Endodermal cell (in vitro differentiated cells): ENCODE measurements around the gene MAP4K4. TPM values are rescaled to one million over a fixed set of nuclear protein-coding genes. Genes with fewer than 3 reads are reported as not detected.

Experiments used
- DNase-seq: peaks from one replicate; pipeline ENCODE4 v3.0.0-alpha.2; 2017
- H3K27ac ChIP-seq: 2 replicates; pipeline ENCODE4 v1.5.1; 2013; ENCODE audit warnings: mild to moderate bottlenecking, low read depth, low read length, moderate library complexity
- H3K27me3 ChIP-seq: 2 replicates; pipeline ENCODE4 v1.6.1; 2013; ENCODE audit warnings: mild to moderate bottlenecking, low read length, moderate library complexity; ENCODE audit not compliant: insufficient read depth, control insufficient read depth, poor library complexity, severe bottlenecking
- H3K36me3 ChIP-seq: 2 replicates; pipeline ENCODE4 v1.7.0; 2013; ENCODE audit warnings: mild to moderate bottlenecking, low read length, moderate library complexity; ENCODE audit not compliant: control insufficient read depth, insufficient read depth
- H3K4me1 ChIP-seq: one replicate; pipeline ENCODE4 v1.7.0; 2013; ENCODE audit warnings: low read length; ENCODE audit not compliant: control insufficient read depth, insufficient read depth
- H3K4me3 ChIP-seq: 2 replicates; pipeline ENCODE4 v1.5.1; 2013; ENCODE audit warnings: mild to moderate bottlenecking, low read length, moderate library complexity
- H3K9ac ChIP-seq: 2 replicates; pipeline ENCODE4 v1.6.1; 2013; ENCODE audit warnings: mild to moderate bottlenecking, low read length, moderate library complexity; ENCODE audit not compliant: poor library complexity, severe bottlenecking; ENCODE audit errors: extremely low read depth
- H3K9me3 ChIP-seq: 2 replicates; pipeline ENCODE4 v1.6.1; 2013; ENCODE audit warnings: mild to moderate bottlenecking, low read length, moderate library complexity; ENCODE audit not compliant: control insufficient read depth
- H3K27ac Mint-ChIP-seq: 2 replicates; pipeline ENCODE4 v1.8.0; 2020; ENCODE audit warnings: mixed read lengths
- H3K27me3 Mint-ChIP-seq: 2 replicates; pipeline ENCODE4 v1.8.0; 2021; ENCODE audit warnings: mild to moderate bottlenecking, mixed read lengths; ENCODE audit not compliant: insufficient read depth
- H3K36me3 Mint-ChIP-seq: 2 replicates; pipeline ENCODE4 v1.8.0; 2020; ENCODE audit warnings: low read depth, mixed read lengths
- H3K4me1 Mint-ChIP-seq: 2 replicates; pipeline ENCODE4 v1.8.0; 2020; ENCODE audit warnings: mixed read lengths
- H3K4me3 Mint-ChIP-seq: 2 replicates; pipeline ENCODE4 v1.8.0; 2020; ENCODE audit warnings: mild to moderate bottlenecking, moderate library complexity, mixed read lengths
- H3K9me3 Mint-ChIP-seq: 2 replicates; pipeline ENCODE4 v1.8.0; 2020; ENCODE audit warnings: mild to moderate bottlenecking, mixed read lengths
- CTCF ChIP-seq: fragments of 200-600 bp; sonication (generic); conservative IDR thresholded peaks from 2 replicates; pipeline ENCODE4 v1.5.0; 2021; ENCODE audit warnings: antibody characterized with exemption, mild to moderate bottlenecking
- WGBS, 2 experiments: methylation state at CpG; one replicate each; pipeline versions ENCODE4 v1.1.5 to v1.1.7; 2013; ENCODE audit warnings: missing lambda C conversion rate in 2 of 2, mixed read lengths in 1 of 2; ENCODE audit not compliant: insufficient coverage in 1 of 2, insufficient read length in 1 of 2; 5-methylcytosine and 5-hydroxymethylcytosine counted together
- total RNA-seq, 2 donors: library from RNA; stranded (reverse); fragmentation: NEBNext Ultra II Directional in 1 of 2; extraction: Animal tissue kit (Norgen Biotek cat#: 25700) in 1 of 2; gene quantifications; 2 replicates in 1 of 2; 3 replicates in 1 of 2; pipeline ENCODE4 v1.2.1, GENCODE V29; 2021

Gene MAP4K4
- total RNA-seq, 2 donors from 2014 or later = 130 to 142 TPM

DNA sequence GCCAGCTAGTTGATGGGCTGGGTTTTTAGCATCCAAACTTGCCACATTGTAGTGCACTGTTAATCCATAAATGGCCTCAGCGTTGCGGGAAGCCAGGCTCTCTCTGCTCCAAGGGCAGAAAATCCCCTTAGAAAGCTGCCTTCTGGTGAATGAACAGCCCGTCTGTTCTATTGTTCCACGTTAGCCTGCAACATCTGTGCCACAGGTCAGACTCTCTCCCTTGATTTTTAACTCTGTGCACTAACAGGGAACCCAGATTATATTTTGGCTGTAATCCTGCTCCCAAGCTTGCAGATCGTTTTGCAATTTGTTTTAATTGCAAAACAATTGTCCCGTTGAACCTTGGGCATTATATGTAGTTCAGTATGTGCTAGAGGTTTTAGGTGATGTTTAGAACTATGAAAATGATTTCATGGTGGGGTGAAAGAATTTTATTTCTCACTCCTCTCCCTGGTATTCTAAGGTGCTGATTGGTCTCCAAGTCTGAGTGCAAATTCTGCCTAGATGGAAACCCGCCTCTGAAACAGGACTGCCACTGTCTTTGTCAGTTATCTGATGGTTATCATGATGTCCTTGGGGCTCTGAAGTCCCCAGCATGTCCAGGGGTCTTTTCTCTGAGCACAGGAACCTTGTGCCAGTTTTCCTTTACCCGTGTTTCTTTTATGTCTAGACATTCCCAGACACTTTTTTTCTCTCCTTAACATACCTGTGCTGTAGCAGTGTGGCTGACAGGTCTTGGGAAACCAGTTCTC, 106.6 kb downstream of the MAP4K4 start:
- Histone ChIP-seq H3K9ac (no peak overlapping the region), H3K9me3 (no peaks in the 10 kb centered on the region), H3K27ac (peak overlapping the region; percentile 69), H3K36me3 (peaks cover 6% of the 10 kb centered on the region), H3K4me3 (no peak overlapping the region), H3K27me3 (no peaks in the 10 kb centered on the region), H3K4me1 (no peaks in the 10 kb centered on the region)
- Mint-ChIP-seq H3K36me3 (no peaks in the 10 kb centered on the region), H3K27ac (peak overlapping the region; percentile 76), H3K4me3 (no peak overlapping the region), H3K27me3 (no peaks in the 10 kb centered on the region), H3K9me3 (no peaks in the 10 kb centered on the region), H3K4me1 (peaks cover 41% of the 10 kb centered on the region)
- TF ChIP-seq CTCF = no peak
- DNase-seq = no peak
- WGBS, 2 experiments = 61 to 85% methylated on average over 4 to 8 of the region's 8 CpGs

- Mint-ChIP-seq H3K27me3 (no peaks in the 10 kb centered on the region), H3K27ac (peak overlapping the region; percentile 92), H3K9me3 (no peaks in the 10 kb centered on the region), H3K36me3 (no peaks in the 10 kb centered on the region), H3K4me3 (no peak overlapping the region), H3K4me1 (peaks cover 41% of the 10 kb centered on the region)
- no peaks in the 10 kb centered on the region for H3K27me3 ChIP-seq
- no peaks in the 10 kb centered on the region for H3K4me1 ChIP-seq
- H3K4me3 ChIP-seq = no peak overlapping the region
- H3K36me3 ChIP-seq = no peaks in the 10 kb centered on the region
- 71 to 79% methylated on average over 5 to 7 of the region's 9 CpGs for WGBS, 2 experiments
- H3K27ac ChIP-seq = peak overlapping the region; percentile 12
- DNase-seq = peak; percentile 63
- H3K9me3 ChIP-seq = no peaks in the 10 kb centered on the region
- no peak for TF ChIP-seq CTCF
- no peak overlapping the region for H3K9ac ChIP-seq
These were observed 107.9 kb downstream of the MAP4K4 start for GRCh38 chr2:101805152-101806088.

GRCh38 chr2:101806123-101806522, 108.6 kb downstream of the MAP4K4 start:
- Histone ChIP-seq H3K4me3 (no peak overlapping the region), H3K9me3 (no peaks in the 10 kb centered on the region), H3K27me3 (no peaks in the 10 kb centered on the region), H3K36me3 (no peaks in the 10 kb centered on the region), H3K9ac (no peak overlapping the region), H3K27ac (no peak overlapping the region), H3K4me1 (no peaks in the 10 kb centered on the region)
- Mint-ChIP-seq H3K27me3 (no peaks in the 10 kb centered on the region), H3K9me3 (no peaks in the 10 kb centered on the region), H3K36me3 (no peaks in the 10 kb centered on the region), H3K27ac (peak overlapping the region; percentile 92), H3K4me3 (no peak overlapping the region), H3K4me1 (peaks cover 41% of the 10 kb centered on the region)
- WGBS, 2 experiments = 74% methylated on average over 5 of the region's 5 CpGs; no CpG with 5 or more reads in 1 of the 2 experiments
- DNase-seq = peak; percentile 67
- TF ChIP-seq CTCF = no peak
